Endothelial cell of umbilical vein (primary cell): ENCODE data around the gene AURKAIP1.

Experiments
- GATA2 ChIP-seq: IDR thresholded peaks from 2 replicates; pipeline ENCODE4 v1.7.0; 2011; ENCODE audit warnings: low read depth, mild to moderate bottlenecking, moderate library complexity, mixed read lengths, low read length; ENCODE audit not compliant: insufficient read length, insufficient read depth
- POLR2A ChIP-seq: IDR thresholded peaks from 2 replicates; pipeline ENCODE4 v1.6.1; 2012; ENCODE audit warnings: low read depth, mild to moderate bottlenecking, control low read depth, low read length
- POLR2AphosphoS5 ChIP-seq: IDR thresholded peaks from 2 replicates; pipeline ENCODE4 v1.6.1; 2012; ENCODE audit warnings: low read depth, mild to moderate bottlenecking, control low read depth, low read length, moderate library complexity; ENCODE audit not compliant: insufficient read depth
- TF ChIP-seq, protein P1 (sequence below), 2 donors: IDR thresholded peaks; 1 replicate in 1 of 2; 2 replicates in 1 of 2; pipeline ENCODE4 v1.5.1; 2011; ENCODE audit warnings: low read length in 2 of 2, mild to moderate bottlenecking in 2 of 2, moderate library complexity in 2 of 2, control low read depth in 1 of 2, inconsistent platforms in 1 of 2, low read depth in 1 of 2; ENCODE audit not compliant: insufficient read depth in 1 of 2; ENCODE audit errors: extremely low read depth in 1 of 2
- TF ChIP-seq, protein P2 (sequence below): IDR thresholded peaks from 2 replicates; pipeline ENCODE4 v1.6.1; 2011; ENCODE audit not compliant: insufficient read depth, insufficient read length

DNA sequence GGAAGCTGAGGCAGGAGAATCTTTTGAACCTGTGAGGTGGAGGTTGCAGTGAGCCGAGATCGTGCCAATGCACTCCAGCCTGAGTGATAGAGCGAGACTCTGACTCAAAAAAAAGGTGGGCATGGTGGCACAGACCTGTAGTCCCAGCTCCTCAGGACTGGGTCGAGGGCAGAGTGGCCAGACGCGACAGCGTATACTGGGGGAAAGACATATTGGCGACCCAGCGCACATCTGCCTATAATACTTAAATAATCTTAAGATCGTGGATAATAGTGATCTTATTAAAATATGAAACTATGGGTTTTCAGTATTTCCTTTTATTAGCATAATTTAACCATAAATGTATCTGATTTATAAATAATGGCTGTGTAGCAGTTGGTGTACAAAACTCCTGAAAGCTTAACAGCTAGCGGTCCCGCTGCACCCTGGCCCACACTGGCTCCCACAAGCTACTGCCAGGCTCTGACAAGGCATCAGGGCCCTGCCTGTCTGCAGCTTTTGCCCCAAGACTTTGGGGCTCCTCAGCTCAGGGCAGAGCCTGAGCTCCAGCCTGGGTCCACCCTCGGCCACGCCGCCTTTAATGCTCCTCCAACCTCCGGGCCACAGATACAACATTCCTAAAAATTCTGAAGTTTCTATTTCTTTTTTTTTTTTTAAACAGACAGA is 2.7 kb upstream of the AURKAIP1 start:
- TF ChIP-seq POLR2A (no peak), POLR2AphosphoS5 (no peak), GATA2 (no peak)
- TF ChIP-seq, protein P1, sequence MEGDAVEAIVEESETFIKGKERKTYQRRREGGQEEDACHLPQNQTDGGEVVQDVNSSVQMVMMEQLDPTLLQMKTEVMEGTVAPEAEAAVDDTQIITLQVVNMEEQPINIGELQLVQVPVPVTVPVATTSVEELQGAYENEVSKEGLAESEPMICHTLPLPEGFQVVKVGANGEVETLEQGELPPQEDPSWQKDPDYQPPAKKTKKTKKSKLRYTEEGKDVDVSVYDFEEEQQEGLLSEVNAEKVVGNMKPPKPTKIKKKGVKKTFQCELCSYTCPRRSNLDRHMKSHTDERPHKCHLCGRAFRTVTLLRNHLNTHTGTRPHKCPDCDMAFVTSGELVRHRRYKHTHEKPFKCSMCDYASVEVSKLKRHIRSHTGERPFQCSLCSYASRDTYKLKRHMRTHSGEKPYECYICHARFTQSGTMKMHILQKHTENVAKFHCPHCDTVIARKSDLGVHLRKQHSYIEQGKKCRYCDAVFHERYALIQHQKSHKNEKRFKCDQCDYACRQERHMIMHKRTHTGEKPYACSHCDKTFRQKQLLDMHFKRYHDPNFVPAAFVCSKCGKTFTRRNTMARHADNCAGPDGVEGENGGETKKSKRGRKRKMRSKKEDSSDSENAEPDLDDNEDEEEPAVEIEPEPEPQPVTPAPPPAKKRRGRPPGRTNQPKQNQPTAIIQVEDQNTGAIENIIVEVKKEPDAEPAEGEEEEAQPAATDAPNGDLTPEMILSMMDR (IDR thresholded peaks at IDR 0.05; ENCODE audit: extremely low read depth in 1 of 2, insufficient read depth in 1 of 2, low read depth in 1 of 2, low read length in 2 of 2) = no peak
- TF ChIP-seq, protein P2, sequence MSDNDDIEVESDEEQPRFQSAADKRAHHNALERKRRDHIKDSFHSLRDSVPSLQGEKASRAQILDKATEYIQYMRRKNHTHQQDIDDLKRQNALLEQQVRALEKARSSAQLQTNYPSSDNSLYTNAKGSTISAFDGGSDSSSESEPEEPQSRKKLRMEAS = no peak
